PC-3 (cell line): ENCODE results near the gene PTDSS2. TPM values are rescaled to one million over a fixed set of nuclear protein-coding genes. Genes with fewer than 3 reads are reported as not detected.

Source experiments
- ATAC-seq: fragments of 200-7000 bp; cut with Tn5 transposase; 2 replicates; pipeline ENCODE4 v1.9.1; 2020; ENCODE audit warnings: mild to moderate bottlenecking, moderate library complexity
- BruUV-seq: library from RNA; stranded (reverse); fragments of 400-500 nt; replicated peaks from 2 replicates; lab custom pipeline; 2021; lab: Mats Ljungman, UMichigan
- CTCF ChIA-PET: fragments of 300-600 bp; sonication (Branson Sonifier 250); formaldehyde crosslinking; loops from one replicate; lab custom pipeline; 2022; ENCODE audit warnings: antibody characterized with exemption; lab: Charles Lee
- POLR2A ChIA-PET: fragments of 300-600 bp; sonication (Branson Sonifier 250); formaldehyde crosslinking; loops from one replicate; lab custom pipeline; 2022; ENCODE audit warnings: antibody characterized with exemption; ENCODE audit not compliant: unreplicated experiment; lab: Charles Lee
- DNase-seq: peaks from one replicate; pipeline ENCODE4 v3.0.0-alpha.2; 2015
- H2AFZ ChIP-seq: fragments of 300-600 bp; sonication (generic); 2 replicates; pipeline ENCODE4 v1.6.0; 2016; ENCODE audit warnings: antibody characterized with exemption, low read length
- H3F3A ChIP-seq: fragments of 300-600 bp; sonication (generic); one replicate; pipeline ENCODE4 v1.6.0; 2017; ENCODE audit warnings: antibody characterized with exemption, low read length, control low read depth, mild to moderate bottlenecking; ENCODE audit not compliant: unreplicated experiment
- H3K27ac ChIP-seq: fragments of 300-600 bp; sonication (generic); 2 replicates; pipeline ENCODE4 v1.5.1; 2016; ENCODE audit warnings: mild to moderate bottlenecking, low read length
- H3K27me3 ChIP-seq: fragments of 300-600 bp; sonication (generic); 2 replicates; pipeline ENCODE4 v1.6.1; 2016; ENCODE audit warnings: low read length, mixed read lengths
- H3K36me3 ChIP-seq: fragments of 300-600 bp; sonication (generic); 2 replicates; pipeline ENCODE4 v1.6.1; 2016; ENCODE audit warnings: low read depth, mixed run types, low read length, mixed read lengths
- H3K4me1 ChIP-seq: fragments of 300-600 bp; sonication (generic); 2 replicates; pipeline ENCODE4 v1.5.1; 2016; ENCODE audit warnings: low read length; ENCODE audit not compliant: insufficient read depth
- H3K4me2 ChIP-seq: fragments of 300-600 bp; sonication (generic); 2 replicates; pipeline ENCODE4 v1.6.0; 2016; ENCODE audit warnings: low read length
- H3K4me3 ChIP-seq: fragments of 300-600 bp; sonication (generic); 2 replicates; pipeline ENCODE4 v1.5.1; 2016; ENCODE audit warnings: mild to moderate bottlenecking, low read length, mixed read lengths
- H3K79me2 ChIP-seq: fragments of 300-600 bp; sonication (generic); 2 replicates; pipeline ENCODE4 v1.6.1; 2017; ENCODE audit warnings: low read length, mixed read lengths
- H3K9ac ChIP-seq: fragments of 300-600 bp; sonication (generic); 2 replicates; pipeline ENCODE4 v1.6.0; 2016; ENCODE audit warnings: mild to moderate bottlenecking, low read length
- H3K9me2 ChIP-seq: fragments of 300-600 bp; sonication (generic); replicated peaks from 2 replicates; pipeline ENCODE4 v1.6.1; 2016; ENCODE audit warnings: mixed run types, low read length, mixed read lengths
- H3K9me3 ChIP-seq: fragments of 300-600 bp; sonication (generic); 2 replicates; pipeline ENCODE4 v1.6.1; 2016; ENCODE audit warnings: low read length, mixed read lengths
- H4K20me1 ChIP-seq: fragments of 300-600 bp; sonication (generic); 2 replicates; pipeline ENCODE4 v1.6.1; 2016; ENCODE audit warnings: low read length, mixed read lengths
- EZH2 ChIP-seq: fragments of 300-600 bp; sonication (generic); IDR thresholded peaks from one replicate; pipeline ENCODE4 v1.6.1; 2017; ENCODE audit warnings: antibody characterized with exemption, mild to moderate bottlenecking, low read length; ENCODE audit not compliant: unreplicated experiment
- EZH2phosphoT487 ChIP-seq: fragments of 300-600 bp; sonication (generic); IDR thresholded peaks from 2 replicates; pipeline ENCODE4 v1.6.1; 2018; ENCODE audit warnings: mild to moderate bottlenecking, antibody characterized with exemption, low read length, borderline replicate concordance
- intact Hi-C: fragments of 100-400 bp; cut with micrococcal nuclease; formaldehyde crosslinking; loops from 2 replicates; pipeline ENCODE4 v1.9.0; 2023
- total RNA-seq: library from RNA; depleted of rRNA; stranded (reverse); fragments of >200 nt; gene quantifications from 2 replicates; pipeline ENCODE4 v1.2.3, GENCODE V29; 2014
- TF ChIP-seq, protein P1 (sequence below): fragments of 300-600 bp; sonication (generic); conservative IDR thresholded peaks from 2 replicates; pipeline ENCODE4 v1.5.1; 2017; ENCODE audit warnings: antibody characterized with exemption, low read depth, mild to moderate bottlenecking, low read length

PTDSS2 gene
- total RNA-seq, 1 experiment from 2014 or later = 53.0 TPM

DNA sequence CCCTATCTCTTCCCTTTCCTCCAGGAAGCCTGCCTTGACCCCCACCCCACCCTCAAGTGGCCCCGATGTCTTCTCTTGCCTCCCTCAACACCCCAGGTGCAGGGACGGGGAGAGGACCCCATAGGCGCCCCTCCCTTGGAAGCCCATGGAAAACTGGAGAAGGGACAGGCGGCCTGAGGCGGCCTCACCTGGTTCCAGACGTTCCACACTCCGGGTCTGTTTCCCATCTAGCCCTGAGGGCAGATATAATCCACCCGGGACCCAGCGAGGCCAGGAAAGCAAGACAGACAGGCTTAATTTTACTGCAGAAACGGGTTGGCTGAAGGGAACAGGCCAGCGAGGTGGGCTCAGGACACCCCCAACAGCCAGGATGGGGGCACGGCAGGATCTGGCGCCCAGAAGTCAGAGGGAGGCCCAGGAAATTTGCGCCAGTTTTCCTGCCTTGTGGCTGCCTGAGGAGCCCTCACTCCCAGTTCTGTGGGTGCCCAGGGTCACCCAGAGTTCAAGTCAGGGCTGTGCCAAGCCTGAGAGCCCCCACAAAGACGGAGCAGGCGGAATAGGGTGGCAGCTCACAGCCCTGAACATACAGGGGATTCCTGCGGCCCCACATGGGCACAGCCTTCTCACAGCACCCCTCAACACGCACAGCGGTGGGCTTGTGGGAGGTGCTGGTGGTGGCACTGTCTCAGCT is 32.3 kb upstream of the PTDSS2 start:
- Histone ChIP-seq H3K27me3 (no peaks in the 10 kb centered on the region), H2AFZ (0 out of 2 replicates have a peak overlapping the region, but pooled peaks have one; percentile 14), H3K9me2 (no peaks in the 10 kb centered on the region), H3F3A (no peaks in the 10 kb centered on the region), H3K27ac (no peak overlapping the region), H3K9me3 (no peaks in the 10 kb centered on the region), H3K4me1 (peaks cover 27% of the 10 kb centered on the region), H3K4me3 (peak overlapping the region; percentile 80), H3K36me3 (no peaks in the 10 kb centered on the region), H3K79me2 (peaks cover 23% of the 10 kb centered on the region), H3K9ac (no peak overlapping the region), H4K20me1 (no peaks in the 10 kb centered on the region), H3K4me2 (peak overlapping the region; percentile 98)
- TF ChIP-seq EZH2phosphoT487 = no peak
- no peak for TF ChIP-seq EZH2
- TF ChIP-seq, protein P1, sequence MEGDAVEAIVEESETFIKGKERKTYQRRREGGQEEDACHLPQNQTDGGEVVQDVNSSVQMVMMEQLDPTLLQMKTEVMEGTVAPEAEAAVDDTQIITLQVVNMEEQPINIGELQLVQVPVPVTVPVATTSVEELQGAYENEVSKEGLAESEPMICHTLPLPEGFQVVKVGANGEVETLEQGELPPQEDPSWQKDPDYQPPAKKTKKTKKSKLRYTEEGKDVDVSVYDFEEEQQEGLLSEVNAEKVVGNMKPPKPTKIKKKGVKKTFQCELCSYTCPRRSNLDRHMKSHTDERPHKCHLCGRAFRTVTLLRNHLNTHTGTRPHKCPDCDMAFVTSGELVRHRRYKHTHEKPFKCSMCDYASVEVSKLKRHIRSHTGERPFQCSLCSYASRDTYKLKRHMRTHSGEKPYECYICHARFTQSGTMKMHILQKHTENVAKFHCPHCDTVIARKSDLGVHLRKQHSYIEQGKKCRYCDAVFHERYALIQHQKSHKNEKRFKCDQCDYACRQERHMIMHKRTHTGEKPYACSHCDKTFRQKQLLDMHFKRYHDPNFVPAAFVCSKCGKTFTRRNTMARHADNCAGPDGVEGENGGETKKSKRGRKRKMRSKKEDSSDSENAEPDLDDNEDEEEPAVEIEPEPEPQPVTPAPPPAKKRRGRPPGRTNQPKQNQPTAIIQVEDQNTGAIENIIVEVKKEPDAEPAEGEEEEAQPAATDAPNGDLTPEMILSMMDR = no peak
- no TSS peak for BruUV-seq
- DNase-seq (no peak), ATAC-seq (no peak)
- ChIA-PET POLR2A (no interaction called here), CTCF (no interaction called here)
- intact Hi-C loops = no loop called here

DNA sequence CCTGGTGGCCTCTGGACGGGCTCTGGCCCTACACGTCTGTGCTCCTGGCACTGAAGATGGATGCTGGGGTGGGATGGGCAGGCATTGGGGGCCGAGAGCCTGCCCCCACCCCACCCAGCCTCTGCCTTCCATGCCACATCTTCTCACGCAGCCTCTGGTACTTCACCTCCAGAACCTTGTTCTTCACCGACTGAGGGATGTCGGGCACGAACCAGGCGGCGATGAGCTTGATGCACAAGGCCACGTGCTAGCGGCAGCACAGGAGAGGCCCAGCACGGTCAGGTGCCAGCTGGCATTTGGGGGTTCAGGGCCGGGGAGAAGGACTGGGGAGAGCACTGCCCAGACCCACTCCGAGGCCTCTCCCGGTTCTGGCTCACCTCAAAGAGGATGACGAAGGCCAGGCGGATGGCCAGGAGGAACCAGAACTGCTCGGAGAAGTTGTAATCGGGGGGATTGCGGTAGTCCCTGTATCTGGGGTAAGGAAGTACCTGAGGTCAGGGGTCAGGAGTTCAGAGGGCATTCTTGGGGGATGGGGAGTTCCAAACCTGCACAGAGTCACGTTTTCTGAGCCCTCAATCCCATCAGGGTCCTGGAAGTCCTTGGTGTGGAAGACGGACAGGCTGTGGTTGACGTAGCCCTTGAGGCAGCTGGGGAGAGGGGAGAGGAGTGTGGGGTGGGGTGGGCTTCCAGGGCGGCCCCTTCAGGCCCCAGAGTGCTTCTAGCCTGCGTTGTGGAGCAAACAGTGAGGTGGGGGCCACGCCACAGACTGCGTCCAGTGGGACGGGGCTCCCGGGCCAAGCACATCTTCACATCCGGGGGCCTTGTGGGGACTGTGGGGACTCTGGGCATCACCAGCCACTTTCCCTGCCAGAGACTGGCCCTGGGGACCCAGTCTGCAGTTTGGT is 31.5 kb upstream of the PTDSS2 start:
- no peak overlapping the region for H2AFZ ChIP-seq
- ATAC-seq (no peak), DNase-seq (no peak)
- H3K4me1 ChIP-seq = peaks cover 27% of the 10 kb centered on the region
- intact Hi-C loops = no loop called here
- TF ChIP-seq EZH2 = no peak
- TF ChIP-seq, protein P1 = no peak
- H3K9me2 ChIP-seq = no peaks in the 10 kb centered on the region
- H3K4me2 ChIP-seq = no peak overlapping the region
- H3F3A ChIP-seq = no peaks in the 10 kb centered on the region
- H3K27me3 ChIP-seq = no peaks in the 10 kb centered on the region
- H3K9ac ChIP-seq = no peak overlapping the region
- no TSS peak for BruUV-seq
- CTCF ChIA-PET = no interaction called here
- no peaks in the 10 kb centered on the region for H4K20me1 ChIP-seq
- no peak overlapping the region for H3K27ac ChIP-seq
- H3K36me3 ChIP-seq = no peaks in the 10 kb centered on the region
- H3K4me3 ChIP-seq = no peak overlapping the region
- H3K9me3 ChIP-seq = no peaks in the 10 kb centered on the region
- H3K79me2 ChIP-seq = peaks cover 22% of the 10 kb centered on the region
- POLR2A ChIA-PET = interaction anchor here (0.6 kb wide), 1 partner anchor 423 kb away, joined by 3 read pairs; no protein-coding TSS in a partner anchor
